OCI-LY7 (cell line): ENCODE data around the gene NCOA3. TPM values are rescaled to one million over a fixed set of nuclear protein-coding genes. Genes with fewer than 3 reads are reported as not detected.

Experiments used
- BruUV-seq: library from RNA; stranded (reverse); fragments of 400-500 nt; replicated peaks from 2 replicates; lab custom pipeline; 2021; lab: Mats Ljungman, UMichigan
- CTCF ChIA-PET: fragments of 300-600 bp; sonication (Branson Sonifier 250); formaldehyde crosslinking; loops from one replicate; lab custom pipeline; 2022; ENCODE audit warnings: antibody characterized with exemption; ENCODE audit not compliant: unreplicated experiment; lab: Charles Lee
- POLR2A ChIA-PET: fragments of 300-600 bp; sonication (Branson Sonifier 250); formaldehyde crosslinking; loops from one replicate; lab custom pipeline; 2022; ENCODE audit warnings: antibody characterized with exemption; lab: Charles Lee
- DNase-seq: peaks from one replicate; pipeline ENCODE4 v3.0.0-alpha.2; 2015; ENCODE audit warnings: low spot score
- H2AFZ ChIP-seq: fragments of 200-600 bp; sonication (generic), shearing (Covaris generic); 2 replicates; pipeline ENCODE4 v1.6.1; 2014; ENCODE audit warnings: mild to moderate bottlenecking, antibody characterized with exemption, low read length, moderate library complexity
- H3K27ac ChIP-seq: fragments of 200-600 bp; sonication (generic); 2 replicates; pipeline ENCODE4 v1.5.1; 2014; ENCODE audit warnings: mixed run types, low read depth, mild to moderate bottlenecking, moderate library complexity, low read length, inconsistent platforms; ENCODE audit not compliant: poor library complexity, severe bottlenecking
- H3K36me3 ChIP-seq: fragments of 200-600 bp; sonication (generic); 2 replicates; pipeline ENCODE4 v1.6.1; 2014; ENCODE audit warnings: mild to moderate bottlenecking, antibody characterized with exemption, low read length, moderate library complexity, mixed read lengths; ENCODE audit not compliant: insufficient read depth
- H3K4me1 ChIP-seq: fragments of 200-600 bp; sonication (generic); 2 replicates; pipeline ENCODE4 v1.5.1; 2014; ENCODE audit warnings: mild to moderate bottlenecking, low read length; ENCODE audit not compliant: insufficient read depth, poor library complexity, severe bottlenecking
- H3K4me2 ChIP-seq: fragments of 200-600 bp; sonication (generic); 2 replicates; pipeline ENCODE4 v1.6.1; 2014; ENCODE audit warnings: mild to moderate bottlenecking, low read length
- H3K4me3 ChIP-seq: fragments of 200-600 bp; sonication (generic); 2 replicates; pipeline ENCODE4 v1.5.1; 2014; ENCODE audit warnings: mild to moderate bottlenecking, low read depth, low read length; ENCODE audit not compliant: poor library complexity, severe bottlenecking
- H3K79me2 ChIP-seq: fragments of 200-600 bp; sonication (generic); 2 replicates; pipeline ENCODE4 v1.6.1; 2016; ENCODE audit warnings: low read depth, mild to moderate bottlenecking, low read length, moderate library complexity, mixed read lengths; ENCODE audit not compliant: insufficient read depth
- H3K9me2 ChIP-seq: fragments of 200-600 bp; sonication (generic); 2 replicates; pipeline ENCODE4 v1.6.1; 2016; ENCODE audit warnings: mild to moderate bottlenecking, low read length, mixed read lengths; ENCODE audit not compliant: insufficient read depth
- H3K9me3 ChIP-seq: fragments of 200-600 bp; sonication (generic); 2 replicates; pipeline ENCODE4 v1.6.1; 2014; ENCODE audit warnings: mild to moderate bottlenecking, mixed run types, low read length, mixed read lengths
- H4K20me1 ChIP-seq: fragments of 200-600 bp; sonication (generic); 2 replicates; pipeline ENCODE4 v1.6.1; 2014; ENCODE audit warnings: mild to moderate bottlenecking, antibody characterized with exemption, low read length, moderate library complexity, mixed read lengths; ENCODE audit not compliant: insufficient read depth
- EZH2phosphoT487 ChIP-seq: fragments of 200-600 bp; sonication (generic); IDR thresholded peaks from 2 replicates; pipeline ENCODE4 v1.6.1; 2018; ENCODE audit warnings: low read depth, borderline replicate concordance, mild to moderate bottlenecking, mixed run types, antibody characterized with exemption, low read length, moderate library complexity, mixed read lengths
- intact Hi-C: fragments of 100-400 bp; cut with micrococcal nuclease; formaldehyde crosslinking; loops from one replicate; pipeline ENCODE4 v1.10.0; 2022; ENCODE audit not compliant: unreplicated experiment
- total RNA-seq, 2 experiments: library from RNA; depleted of rRNA in 1 of 2; stranded (reverse); fragments of >200 nt in 1 of 2; shearing (Covaris generic) in 1 of 2; gene quantifications; 2 replicates each; pipeline ENCODE4 v1.2.3, GENCODE V29; 2014 to 2022
- TF ChIP-seq, protein P1 (sequence below): fragments of 200-600 bp; sonication (generic); conservative IDR thresholded peaks from 2 replicates; pipeline ENCODE4 v1.5.1; 2014; ENCODE audit warnings: mild to moderate bottlenecking, antibody characterized with exemption, low read length, moderate library complexity, mixed read lengths

The NCOA3 gene
- total RNA-seq, 2 experiments from 2014 or later = 50.5 to 75.6 TPM

DNA sequence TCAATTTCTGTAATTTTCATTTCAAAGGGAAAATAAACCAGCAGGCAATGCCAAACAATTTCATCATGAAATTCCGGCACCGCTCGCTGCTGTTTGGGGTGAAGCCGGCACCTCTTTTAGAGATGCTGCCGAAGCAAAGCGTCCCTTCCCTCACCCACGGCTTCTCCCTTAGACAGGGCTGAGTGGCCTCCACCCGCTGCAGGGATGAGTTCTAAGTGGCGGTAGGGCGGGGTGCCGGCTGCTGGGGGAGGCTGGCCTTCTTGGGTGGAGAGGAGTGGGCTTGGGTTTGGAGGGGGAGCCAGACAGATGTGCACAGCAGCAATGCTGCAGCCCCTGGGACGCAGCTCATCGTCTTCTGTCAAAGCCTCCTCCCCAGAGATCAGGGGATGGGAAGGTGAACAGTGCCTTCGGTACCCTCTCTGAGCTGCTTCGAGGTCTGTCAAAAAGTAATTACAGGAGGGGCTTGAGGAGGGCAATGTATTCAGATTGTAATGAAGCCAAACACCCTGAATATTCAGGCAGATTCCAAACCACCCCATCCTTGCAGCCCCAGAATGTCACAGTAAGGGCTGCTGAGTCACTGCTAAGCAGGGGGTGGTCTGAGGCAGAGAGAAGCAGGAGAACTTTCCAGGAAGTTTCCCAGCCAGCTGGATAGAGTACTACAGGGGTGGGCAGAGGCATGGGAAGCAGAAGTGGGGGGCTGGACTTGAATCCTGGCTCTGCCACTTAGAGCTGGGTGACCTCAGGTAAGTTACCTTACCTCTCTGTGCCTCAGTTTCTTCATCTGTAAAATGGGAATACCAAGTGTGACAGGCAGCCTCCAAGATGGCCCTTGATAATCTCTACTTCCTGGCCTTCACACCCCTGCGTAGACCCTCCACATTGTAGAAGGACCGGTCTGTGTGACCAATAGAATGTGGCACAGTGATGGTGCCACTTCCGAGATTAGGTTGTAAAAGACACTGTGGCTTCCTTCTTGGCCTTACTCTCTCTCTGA, 187.0 kb downstream of the NCOA3 start:
- intact Hi-C loops = no loop called here

DNA sequence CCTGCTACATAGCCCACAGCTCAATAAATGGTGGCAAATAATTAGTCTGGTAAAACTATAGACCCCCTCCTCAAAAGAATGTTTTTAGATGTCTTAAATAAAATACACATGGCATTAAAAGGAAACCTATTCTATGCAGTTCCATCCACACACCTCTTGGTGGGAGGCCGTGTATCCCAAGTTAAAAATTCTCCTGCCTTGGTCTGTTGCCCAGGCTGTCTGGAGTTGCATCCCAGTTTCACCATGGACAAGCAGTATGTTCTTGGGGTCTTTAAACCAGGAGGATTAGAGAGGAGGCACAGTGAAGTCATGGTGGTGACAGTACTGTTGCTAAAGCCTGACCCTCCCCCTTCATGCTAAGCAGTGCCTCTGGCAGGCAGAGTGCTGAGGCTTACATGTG, 188.0 kb downstream of the NCOA3 start:
- Histone ChIP-seq H3K36me3 (no peaks in the 10 kb centered on the region), H3K4me2 (no peak overlapping the region), H3K4me3 (no peak overlapping the region), H3K4me1 (peaks cover 6% of the 10 kb centered on the region), H4K20me1 (no peaks in the 10 kb centered on the region), H3K27ac (no peak overlapping the region), H3K9me2 (no peaks in the 10 kb centered on the region), H3K79me2 (no peaks in the 10 kb centered on the region), H2AFZ (no peak overlapping the region), H3K9me3 (no peaks in the 10 kb centered on the region)
- DNase-seq = no peak
- no TSS peak for BruUV-seq
- intact Hi-C loops = no loop called here
- CTCF ChIA-PET = no interaction called here
- POLR2A ChIA-PET = interaction anchor here (0.9 kb wide), 2 partner anchors 9 to 56 kb away, joined by 3 read pairs; no protein-coding TSS in a partner anchor
- no peak for TF ChIP-seq EZH2phosphoT487
- TF ChIP-seq, protein P1, sequence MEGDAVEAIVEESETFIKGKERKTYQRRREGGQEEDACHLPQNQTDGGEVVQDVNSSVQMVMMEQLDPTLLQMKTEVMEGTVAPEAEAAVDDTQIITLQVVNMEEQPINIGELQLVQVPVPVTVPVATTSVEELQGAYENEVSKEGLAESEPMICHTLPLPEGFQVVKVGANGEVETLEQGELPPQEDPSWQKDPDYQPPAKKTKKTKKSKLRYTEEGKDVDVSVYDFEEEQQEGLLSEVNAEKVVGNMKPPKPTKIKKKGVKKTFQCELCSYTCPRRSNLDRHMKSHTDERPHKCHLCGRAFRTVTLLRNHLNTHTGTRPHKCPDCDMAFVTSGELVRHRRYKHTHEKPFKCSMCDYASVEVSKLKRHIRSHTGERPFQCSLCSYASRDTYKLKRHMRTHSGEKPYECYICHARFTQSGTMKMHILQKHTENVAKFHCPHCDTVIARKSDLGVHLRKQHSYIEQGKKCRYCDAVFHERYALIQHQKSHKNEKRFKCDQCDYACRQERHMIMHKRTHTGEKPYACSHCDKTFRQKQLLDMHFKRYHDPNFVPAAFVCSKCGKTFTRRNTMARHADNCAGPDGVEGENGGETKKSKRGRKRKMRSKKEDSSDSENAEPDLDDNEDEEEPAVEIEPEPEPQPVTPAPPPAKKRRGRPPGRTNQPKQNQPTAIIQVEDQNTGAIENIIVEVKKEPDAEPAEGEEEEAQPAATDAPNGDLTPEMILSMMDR = no peak

More for the DNA sequence above, 187.0 kb downstream of the NCOA3 start:
- ChIA-PET POLR2A (interaction anchor here (0.9 kb wide), 1 partner anchor 10 kb away, joined by 3 read pairs; no protein-coding TSS in a partner anchor), CTCF (no interaction called here)
- Histone ChIP-seq H3K9me2 (no peaks in the 10 kb centered on the region), H3K4me1 (peaks cover 6% of the 10 kb centered on the region), H2AFZ (no peak overlapping the region), H3K4me2 (no peak overlapping the region), H4K20me1 (no peaks in the 10 kb centered on the region), H3K36me3 (no peaks in the 10 kb centered on the region), H3K79me2 (no peaks in the 10 kb centered on the region), H3K9me3 (no peaks in the 10 kb centered on the region), H3K4me3 (no peak overlapping the region), H3K27ac (no peak overlapping the region)
- no TSS peak for BruUV-seq
- TF ChIP-seq, protein P1 = no peak
- no peak for TF ChIP-seq EZH2phosphoT487
- DNase-seq = no peak

DNA sequence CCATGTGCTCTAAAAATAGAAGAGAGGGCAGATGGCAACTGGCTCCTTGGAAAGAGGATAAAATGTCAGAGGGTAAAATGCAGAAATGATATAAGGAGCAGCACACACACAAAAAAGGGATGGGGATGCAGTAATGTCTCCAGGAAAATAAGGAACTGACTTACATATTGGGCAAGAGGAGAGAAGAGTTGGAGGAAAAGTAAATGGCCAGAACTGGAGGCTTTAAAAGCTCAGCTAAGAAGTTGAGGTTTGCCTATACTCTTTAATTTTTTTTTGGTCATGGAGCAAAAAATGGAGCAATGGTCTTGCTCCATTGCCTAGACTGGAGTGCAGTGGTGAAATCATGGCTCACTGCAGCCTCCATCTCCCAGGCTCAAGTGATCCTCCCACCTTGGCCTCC, 189.9 kb downstream of the NCOA3 start:
- BruUV-seq = no TSS peak
- intact Hi-C loops = no loop called here
- Histone ChIP-seq H4K20me1 (no peaks in the 10 kb centered on the region), H2AFZ (no peak overlapping the region), H3K4me2 (no peak overlapping the region), H3K27ac (no peak overlapping the region), H3K4me1 (peaks cover 6% of the 10 kb centered on the region), H3K9me3 (no peaks in the 10 kb centered on the region), H3K4me3 (no peak overlapping the region), H3K9me2 (no peaks in the 10 kb centered on the region), H3K36me3 (no peaks in the 10 kb centered on the region), H3K79me2 (no peaks in the 10 kb centered on the region)
- ChIA-PET CTCF (no interaction called here), POLR2A (no interaction called here)
- DNase-seq = no peak
- TF ChIP-seq, protein P1 = no peak
- TF ChIP-seq EZH2phosphoT487 = no peak
